Epidermal melanocyte (primary cell): ENCODE data around the gene ZFPM1.
A peak's percentile ranks its signal among the peaks of the same experiment; 100 is the strongest.

ENCODE experiments used
- DNase-seq: peaks from one replicate; pipeline ENCODE4 v3.0.0; 2011; ENCODE audit warnings: low spot score; ENCODE audit not compliant: insufficient read length

Gene ZFPM1

GRCh38 chr16:88448461-88449266 is 4.4 kb upstream of the ZFPM1 start:
- peak; percentile 68 for DNase-seq

DNA sequence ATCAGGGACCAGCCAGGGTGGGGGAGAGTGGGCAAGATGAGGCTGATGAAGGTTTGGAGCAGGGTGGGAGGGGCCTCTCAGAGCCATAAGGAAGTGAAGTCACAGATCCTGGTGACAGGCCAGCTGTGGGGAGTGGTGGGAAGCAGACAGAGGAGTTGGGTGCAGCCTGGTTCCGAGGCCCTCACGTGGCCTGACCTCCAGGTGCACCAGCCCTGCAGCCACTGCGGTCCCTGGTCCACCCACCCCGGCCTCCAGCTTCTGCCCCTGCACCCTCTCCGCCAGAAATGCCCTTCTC is 3.9 kb upstream of the ZFPM1 start:
- no peak for DNase-seq

DNA sequence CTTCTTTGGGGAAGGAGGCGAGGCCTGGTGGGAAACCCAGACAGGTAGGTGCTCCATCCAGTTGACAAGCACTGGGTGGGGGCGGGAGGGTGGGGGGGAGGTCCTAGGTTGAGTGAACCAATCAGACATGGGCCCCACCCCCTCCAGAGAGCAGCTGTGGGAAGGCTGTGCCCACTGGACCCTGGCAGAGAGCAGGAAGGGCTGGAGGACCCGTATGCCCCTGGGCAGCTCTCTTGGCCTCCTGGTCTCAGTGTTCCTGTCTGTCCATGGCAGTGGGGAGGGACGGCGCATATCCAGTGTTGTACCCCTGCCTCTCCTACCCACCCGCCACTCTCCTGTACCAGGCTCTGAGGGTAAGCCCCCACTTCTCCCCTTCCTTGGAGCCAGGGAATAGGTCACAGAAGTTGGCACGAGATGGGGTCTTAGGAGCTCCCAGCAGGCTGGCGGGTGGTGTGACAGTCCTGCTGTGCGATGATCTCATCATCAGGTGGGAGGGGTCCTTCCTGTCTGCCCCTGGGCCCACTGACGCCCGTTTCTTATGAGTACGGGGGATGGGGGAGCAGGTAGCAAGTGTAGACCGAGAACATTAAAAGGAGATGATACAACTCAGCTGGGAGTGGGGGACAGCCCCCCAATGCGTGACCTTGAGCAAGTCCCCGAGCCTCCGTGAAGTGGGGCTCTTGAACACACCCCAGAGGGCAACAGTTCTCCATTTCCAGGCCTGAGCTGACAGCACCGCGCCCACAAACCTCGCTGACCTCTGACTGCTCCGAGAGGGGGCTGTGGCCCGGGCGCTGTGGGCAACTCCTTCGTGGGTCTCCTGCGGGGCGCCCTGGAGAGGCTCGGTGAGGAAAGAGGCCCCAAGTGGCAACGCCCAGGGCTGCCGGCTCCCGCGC is 1.2 kb upstream of the ZFPM1 start:
- no peak for DNase-seq

DNA sequence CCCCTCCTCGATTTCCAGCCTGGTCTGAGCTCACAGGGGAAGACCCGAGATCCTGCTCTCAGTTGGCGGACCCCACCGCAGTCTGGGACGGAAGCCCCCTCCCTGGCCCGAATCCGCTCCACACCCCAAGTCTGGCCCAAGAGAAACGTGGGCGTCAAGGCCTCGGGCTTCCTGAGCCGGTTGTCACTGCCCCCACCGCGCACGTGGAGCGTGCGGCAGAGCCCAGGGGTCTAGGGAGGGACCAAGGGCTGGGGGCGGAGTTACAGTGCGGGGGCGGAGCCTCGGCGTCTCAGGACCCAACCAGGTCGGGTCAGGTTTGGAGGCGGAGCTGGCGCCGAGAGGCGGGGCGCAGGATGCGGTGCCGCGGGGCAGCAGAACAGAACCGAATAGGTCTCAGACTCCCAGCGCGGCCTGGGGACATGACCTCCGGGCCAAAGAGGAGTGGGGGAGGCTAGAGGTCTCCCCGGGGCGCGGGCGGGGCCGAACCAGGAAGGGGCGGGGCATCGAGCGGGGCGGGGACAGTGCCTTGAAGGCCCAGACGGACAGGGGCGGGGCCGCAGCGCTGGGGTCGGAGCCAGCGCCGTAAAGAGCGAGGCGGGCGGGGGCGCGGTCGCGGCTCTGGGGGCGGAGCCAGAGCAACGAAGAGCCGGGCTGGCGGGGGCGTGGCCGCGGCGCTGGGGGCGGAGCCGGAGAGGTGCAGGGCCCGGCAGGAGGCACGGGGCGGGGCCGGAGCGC is 431 bp upstream of the ZFPM1 start:
- peak; percentile 98 for DNase-seq

- no peak for DNase-seq
Observed at GRCh38 chr16:88453611-88454522, 787 bp downstream of the ZFPM1 start.

GRCh38 chr16:88454523-88454947 is 1.5 kb downstream of the ZFPM1 start:
- DNase-seq: no peak

GRCh38 chr16:88455610-88456355 is 2.7 kb downstream of the ZFPM1 start:
- DNase-seq: peak; percentile 43

- DNase-seq: no peak
Observed at GRCh38 chr16:88456356-88457292, 3.5 kb downstream of the ZFPM1 start.

DNA sequence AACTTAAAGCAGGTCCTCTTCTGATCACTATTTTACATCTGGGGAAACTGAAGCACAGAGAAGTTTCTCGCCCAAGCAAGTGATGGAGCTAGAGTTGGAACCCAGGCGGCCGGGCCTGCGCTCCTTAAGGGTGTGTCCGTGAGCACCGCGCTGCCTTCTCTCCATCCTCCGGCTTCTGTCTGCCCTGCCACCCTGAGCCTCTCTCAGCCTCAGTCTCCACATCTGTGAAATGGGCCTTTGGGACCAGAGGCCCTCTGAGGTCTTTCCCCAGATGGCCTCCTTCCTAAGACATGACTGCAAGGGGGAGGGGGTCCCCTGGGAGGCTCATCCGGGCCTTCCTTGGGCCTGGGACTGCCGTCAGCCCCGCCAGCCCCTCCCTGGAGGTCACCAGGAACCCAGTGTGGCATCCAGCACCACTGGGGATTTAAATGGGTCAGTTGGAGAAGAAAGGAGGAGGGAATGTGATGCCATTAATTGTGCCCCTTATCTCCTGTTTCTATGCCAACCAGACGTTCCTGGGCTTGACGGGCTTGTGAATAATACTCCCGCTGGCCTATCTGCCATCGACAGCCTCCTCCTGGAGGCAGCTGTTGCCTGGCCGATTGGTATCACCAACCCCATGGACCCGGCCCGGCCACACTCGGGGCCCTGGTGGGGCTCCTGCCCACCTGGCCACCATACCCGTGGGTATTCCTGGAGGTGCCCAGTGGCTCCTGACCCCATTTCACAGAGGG is 5.1 kb downstream of the ZFPM1 start:
- DNase-seq: no peak

DNA sequence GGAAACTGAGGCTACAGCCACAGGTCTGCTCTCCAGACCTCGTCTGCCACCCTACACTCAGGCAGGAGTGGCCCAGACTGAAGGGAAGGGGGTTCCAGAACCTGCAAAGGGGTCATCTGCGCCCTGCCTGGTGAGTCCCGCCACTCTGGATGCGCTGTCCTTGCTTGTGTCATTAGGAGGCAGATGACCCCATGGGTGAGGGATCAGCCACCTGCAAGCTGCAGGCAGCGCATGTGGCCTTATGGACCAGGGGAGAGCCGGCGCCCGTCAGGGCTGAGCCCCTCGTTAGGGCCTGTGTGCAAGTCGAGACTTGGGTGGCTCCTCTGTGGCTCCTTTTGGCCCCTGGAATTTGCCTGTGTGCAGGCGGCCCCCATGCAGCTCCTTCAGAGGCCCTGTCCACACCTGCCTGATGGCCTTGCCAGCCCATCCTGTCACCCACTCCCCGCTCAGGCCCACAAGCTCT is 5.7 kb downstream of the ZFPM1 start:
- DNase-seq: no peak

DNA sequence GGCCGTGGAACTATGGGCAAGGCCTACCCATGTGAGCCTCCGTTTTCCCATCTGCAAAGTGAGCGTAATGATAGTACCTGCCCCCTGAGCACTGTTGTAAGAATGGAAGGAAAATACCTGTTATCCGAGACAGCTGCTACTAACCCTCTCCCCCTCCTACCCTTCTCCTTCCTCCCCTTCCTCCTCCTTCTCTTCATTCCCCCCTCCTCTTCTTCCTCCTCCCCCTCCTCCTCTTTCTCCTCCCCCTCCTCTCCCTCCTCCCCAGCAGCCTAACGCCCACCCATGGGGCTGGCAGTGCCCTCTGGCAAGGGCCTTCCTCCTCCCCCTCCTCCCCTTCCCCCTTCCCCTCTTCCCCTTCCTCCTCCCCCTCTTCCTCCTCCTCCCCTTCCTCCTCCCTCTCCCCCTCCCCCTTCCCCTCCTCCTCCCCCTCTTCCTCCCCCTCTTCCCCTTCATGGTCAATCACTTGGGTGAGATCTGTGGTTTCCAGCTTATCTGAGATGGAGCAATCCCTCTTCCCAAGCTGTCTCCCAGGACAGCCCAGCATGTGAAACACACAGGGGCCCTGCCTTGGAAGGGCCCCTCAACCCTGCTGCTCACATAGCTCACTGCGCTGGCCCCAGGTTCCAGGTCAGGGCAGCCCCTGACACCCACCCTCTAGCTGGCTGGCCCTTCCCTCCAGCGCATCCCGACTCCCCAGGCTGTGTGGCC is 6.4 kb downstream of the ZFPM1 start:
- no peak for DNase-seq

- DNase-seq: no peak
Observed at GRCh38 chr16:88460496-88461330, 7.6 kb downstream of the ZFPM1 start.

- no peak for DNase-seq
Observed at GRCh38 chr16:88461331-88462269, 8.5 kb downstream of the ZFPM1 start.

- no peak for DNase-seq
Observed at GRCh38 chr16:88462396-88462795, 9.3 kb downstream of the ZFPM1 start.

DNA sequence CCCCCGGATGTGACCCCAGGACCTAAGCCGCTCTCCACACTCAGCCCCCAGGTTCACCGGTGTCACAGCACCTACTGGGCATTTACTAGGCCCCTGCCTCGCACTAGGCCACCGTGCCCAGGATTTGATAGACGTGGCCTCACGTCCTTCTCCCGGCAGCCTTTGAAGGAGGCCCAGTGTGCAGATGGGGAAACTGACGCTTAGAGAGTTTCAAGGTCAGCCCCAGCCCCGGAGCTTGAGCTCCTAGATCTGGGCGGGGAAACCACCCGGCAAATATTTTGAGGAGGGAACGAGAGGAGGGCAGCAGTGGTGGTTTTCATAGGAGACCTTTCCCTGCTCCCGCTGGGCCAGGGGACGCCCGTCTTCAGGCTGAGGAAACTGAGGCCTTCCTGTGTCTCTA is 10.3 kb downstream of the ZFPM1 start:
- no peak for DNase-seq
